Keratinocyte (primary cell): ENCODE results near the gene ABHD12B. TPM values are rescaled to one million over a fixed set of nuclear protein-coding genes. Genes with fewer than 3 reads are reported as not detected.

Experiments used
- DNase-seq: peaks from one replicate; pipeline ENCODE4 v3.0.0-alpha.2; 2011; ENCODE audit warnings: low read depth, missing footprints, low spot score
- FAIRE-seq: peaks from 2 replicates; lab custom pipeline; 2011; peaks lifted over from hg19 to GRCh38; lab: Jason Lieb, UNC
- H2AFZ ChIP-seq: 2 replicates; pipeline ENCODE4 v1.6.0; 2012; ENCODE audit warnings: low read length, control low read depth, inconsistent platforms; ENCODE audit not compliant: control insufficient read depth
- H3K27ac ChIP-seq: 2 replicates; pipeline ENCODE4 v1.5.1; 2011; ENCODE audit warnings: low read length; ENCODE audit not compliant: control insufficient read depth, insufficient read depth
- H3K27me3 ChIP-seq: 3 replicates; pipeline ENCODE4 v1.6.0; 2011; ENCODE audit warnings: low read length; ENCODE audit not compliant: control insufficient read depth, insufficient read depth; ENCODE audit errors: extremely low read depth
- H3K36me3 ChIP-seq, 2 experiments: 2 replicates in 1 of 2; 3 replicates in 1 of 2; pipeline ENCODE4 v1.5.1; 2011; ENCODE audit warnings: low read length in 2 of 2, mild to moderate bottlenecking in 1 of 2; ENCODE audit not compliant: control insufficient read depth in 2 of 2, insufficient read depth in 2 of 2; ENCODE audit errors: extremely low read depth in 1 of 2
- H3K4me1 ChIP-seq: 3 replicates; pipeline ENCODE4 v1.5.1; 2011; ENCODE audit warnings: low read length; ENCODE audit not compliant: control insufficient read depth, insufficient read depth; ENCODE audit errors: extremely low read depth
- H3K4me2 ChIP-seq: 3 replicates; pipeline ENCODE4 v1.6.0; 2011; ENCODE audit warnings: low read depth, low read length; ENCODE audit not compliant: control insufficient read depth, insufficient read depth; ENCODE audit errors: extremely low read depth
- H3K4me3 ChIP-seq, 3 experiments: fragments of 200-600 bp in 1 of 3; sonication (generic) in 1 of 3; 2 replicates in 2 of 3; 3 replicates in 1 of 3; pipeline ENCODE4 v1.5.1; 2011 to 2016; ENCODE audit warnings: low read length in 3 of 3, mild to moderate bottlenecking in 3 of 3, control low read depth in 2 of 3, inconsistent platforms in 1 of 3, low read depth in 1 of 3, mixed read lengths in 1 of 3, mixed run types in 1 of 3, moderate library complexity in 1 of 3; ENCODE audit not compliant: control insufficient read depth in 2 of 3, insufficient read depth in 2 of 3; ENCODE audit errors: extremely low read depth in 1 of 3
- H3K79me2 ChIP-seq: 2 replicates; pipeline ENCODE4 v1.6.0; 2012; ENCODE audit warnings: low read length; ENCODE audit not compliant: control insufficient read depth, insufficient read depth
- H3K9ac ChIP-seq: 3 replicates; pipeline ENCODE4 v1.6.0; 2011; ENCODE audit warnings: low read length; ENCODE audit not compliant: control insufficient read depth, insufficient read depth; ENCODE audit errors: extremely low read depth
- H3K9me1 ChIP-seq: 3 replicates; pipeline ENCODE4 v1.6.0; 2011; ENCODE audit warnings: low read length; ENCODE audit not compliant: control insufficient read depth, insufficient read depth; ENCODE audit errors: extremely low read depth
- H3K9me3 ChIP-seq: 2 replicates; pipeline ENCODE4 v1.5.1; 2012; ENCODE audit warnings: low read depth, low read length; ENCODE audit not compliant: control insufficient read depth
- H4K20me1 ChIP-seq: 3 replicates; pipeline ENCODE4 v1.6.0; 2011; ENCODE audit warnings: low read length; ENCODE audit not compliant: control insufficient read depth, insufficient read depth; ENCODE audit errors: extremely low read depth
- EZH2 ChIP-seq: IDR thresholded peaks from one replicate; pipeline ENCODE4 v1.6.1; 2012; ENCODE audit warnings: inconsistent platforms, mild to moderate bottlenecking, low read length, moderate library complexity
- dilution Hi-C: fragments of 300-500 bp; cut with MboI; formaldehyde crosslinking; loops from one replicate; pipeline ENCODE4 v1.7.0; 2020; ENCODE audit warnings: low sequenced_read_pairs; ENCODE audit not compliant: extremely low pct_ligation_motif_present
- polyA plus RNA-seq, 5 experiments: library from polyadenylated mRNA; depleted of rRNA in 3 of 5; stranded (reverse) in 3 of 5; stranded (forward) in 1 of 5; unstranded in 1 of 5; fragments of >200 nt; gene quantifications; 1 replicate in 1 of 5; 2 replicates in 3 of 5; 3 replicates in 1 of 5; pipeline versions ENCODE4 v1.2.1 to v1.2.3, GENCODE V29; 2011 to 2012; ENCODE audit warnings: missing spikeins in 2 of 5, low read depth in 1 of 5, low replicate concordance in 1 of 5
- TF ChIP-seq, protein P1 (sequence below), 3 experiments: IDR thresholded peaks in 1 of 3; conservative IDR thresholded peaks in 1 of 3; optimal IDR thresholded peaks in 1 of 3; 2 replicates in 2 of 3; 3 replicates in 1 of 3; pipeline versions ENCODE3 to v1.5.1; 2011; ENCODE audit warnings: low read length in 3 of 3, mild to moderate bottlenecking in 3 of 3, moderate library complexity in 2 of 3, control low read depth in 1 of 3, inconsistent platforms in 1 of 3; ENCODE audit not compliant: insufficient read depth in 2 of 3; ENCODE audit errors: extremely low read depth in 1 of 3

The ABHD12B gene
- polyA plus RNA-seq, 1 donor (not counting 4 experiments of a cell fraction or from before 2014, with no cell fraction given) = not detected

GRCh38 chr14:50920482-50921230, 48.8 kb downstream of the ABHD12B start:
- FAIRE-seq = no peak
- TF ChIP-seq EZH2 = no peak
- TF ChIP-seq, protein P1, sequence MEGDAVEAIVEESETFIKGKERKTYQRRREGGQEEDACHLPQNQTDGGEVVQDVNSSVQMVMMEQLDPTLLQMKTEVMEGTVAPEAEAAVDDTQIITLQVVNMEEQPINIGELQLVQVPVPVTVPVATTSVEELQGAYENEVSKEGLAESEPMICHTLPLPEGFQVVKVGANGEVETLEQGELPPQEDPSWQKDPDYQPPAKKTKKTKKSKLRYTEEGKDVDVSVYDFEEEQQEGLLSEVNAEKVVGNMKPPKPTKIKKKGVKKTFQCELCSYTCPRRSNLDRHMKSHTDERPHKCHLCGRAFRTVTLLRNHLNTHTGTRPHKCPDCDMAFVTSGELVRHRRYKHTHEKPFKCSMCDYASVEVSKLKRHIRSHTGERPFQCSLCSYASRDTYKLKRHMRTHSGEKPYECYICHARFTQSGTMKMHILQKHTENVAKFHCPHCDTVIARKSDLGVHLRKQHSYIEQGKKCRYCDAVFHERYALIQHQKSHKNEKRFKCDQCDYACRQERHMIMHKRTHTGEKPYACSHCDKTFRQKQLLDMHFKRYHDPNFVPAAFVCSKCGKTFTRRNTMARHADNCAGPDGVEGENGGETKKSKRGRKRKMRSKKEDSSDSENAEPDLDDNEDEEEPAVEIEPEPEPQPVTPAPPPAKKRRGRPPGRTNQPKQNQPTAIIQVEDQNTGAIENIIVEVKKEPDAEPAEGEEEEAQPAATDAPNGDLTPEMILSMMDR (optimal IDR thresholded peaks at IDR 0.05 in 1 of 3, IDR thresholded peaks at IDR 0.05 in 1 of 3, conservative IDR thresholded peaks at IDR 0.05 in 1 of 3; ENCODE audit: extremely low read depth in 1 of 3, insufficient read depth in 2 of 3, low read length in 3 of 3) = no peak
- Histone ChIP-seq H3K9me3 (no peaks in the 10 kb centered on the region), H3K27me3 (no peaks in the 10 kb centered on the region), H3K79me2 (peaks cover 4% of the 10 kb centered on the region), H3K27ac (no peak overlapping the region), H3K4me2 (no peak overlapping the region), H2AFZ (no peak overlapping the region), H3K9me1 (no peaks in the 10 kb centered on the region), H4K20me1 (no peaks in the 10 kb centered on the region), H3K36me3 (peaks cover 35 to 43% of the 10 kb centered on the region in 2 experiments), H3K4me1 (no peaks in the 10 kb centered on the region), H3K4me3 (no peak overlapping the region), H3K9ac (no peak overlapping the region)
- DNase-seq = no peak
- dilution Hi-C loops = no loop called here

- Histone ChIP-seq H3K4me3 (no peak overlapping the region), H3K4me2 (no peak overlapping the region), H3K36me3 (peaks cover 25 to 37% of the 10 kb centered on the region in 2 experiments), H3K27ac (no peak overlapping the region), H3K9me3 (no peaks in the 10 kb centered on the region), H3K9me1 (no peaks in the 10 kb centered on the region), H3K79me2 (peaks cover 4% of the 10 kb centered on the region), H2AFZ (no peak overlapping the region), H3K27me3 (no peaks in the 10 kb centered on the region), H4K20me1 (no peaks in the 10 kb centered on the region), H3K9ac (no peak overlapping the region), H3K4me1 (no peaks in the 10 kb centered on the region)
- dilution Hi-C loops = no loop called here
- FAIRE-seq (no peak), DNase-seq (no peak)
- TF ChIP-seq EZH2 = no peak
- TF ChIP-seq, protein P1 (optimal IDR thresholded peaks at IDR 0.05 in 1 of 3, IDR thresholded peaks at IDR 0.05 in 1 of 3, conservative IDR thresholded peaks at IDR 0.05 in 1 of 3; ENCODE audit: extremely low read depth in 1 of 3, insufficient read depth in 2 of 3, low read length in 3 of 3) = no peak
These were observed 51.0 kb downstream of the ABHD12B start for GRCh38 chr14:50922803-50923202.
